ENCODE measurements around the gene COQ9.

GRCh38 chr16:57422026-57422944 lies 25.0 kb upstream of the COQ9 start:
- TF ChIP-seq CTCF (conservative IDR thresholded peaks at IDR 0.05; ENCODE audit: low read length) (peak; percentile 68), EZH2phosphoT487 (IDR thresholded peaks at IDR 0.05; ENCODE audit: borderline replicate concordance) (no peak)
